Muscle of arm (tissue), 12 donors: ENCODE results near the gene CEACAM20. TPM values are rescaled to one million over a fixed set of nuclear protein-coding genes. Genes with fewer than 3 reads are reported as not detected.
"Not testable (repeated sequence)": the region's sequence is repeated elsewhere in the genome, so short reads cannot be mapped to it uniquely, and the experiment has no call there.

Experiments
- DNase-seq: peaks from one replicate; pipeline ENCODE4 v3.0.0-alpha.2; 2013
- polyA plus RNA-seq, 12 donors: library from polyadenylated mRNA; unstranded; fragments of 120-200 nt; gene quantifications; one replicate each; pipeline ENCODE4 v1.2.1, GENCODE V29; 2013; ENCODE audit not compliant: insufficient read length in 12 of 12

CEACAM20 gene
- polyA plus RNA-seq, 12 donors: not detected

DNA sequence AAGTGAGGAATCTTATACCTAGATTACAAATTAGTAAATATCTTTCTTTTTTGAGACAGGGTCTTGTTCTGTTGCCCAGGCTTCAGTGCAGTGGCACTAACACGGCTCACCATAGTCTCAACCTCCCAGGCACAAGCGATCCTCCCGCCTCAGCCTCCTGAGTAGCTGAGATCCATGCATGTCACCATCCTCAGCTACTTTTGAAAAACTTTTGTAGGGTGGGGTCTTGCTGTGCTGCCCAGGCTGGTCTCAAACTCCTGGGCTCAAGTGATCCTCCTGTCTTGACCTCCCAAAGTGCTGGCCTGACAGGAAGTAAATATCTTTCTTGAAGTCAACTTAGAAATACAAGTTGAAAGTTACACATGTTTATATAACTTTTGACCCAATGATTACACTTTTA, 20.0 kb upstream of the CEACAM20 start:
- DNase-seq: no peak

- no peak for DNase-seq
Measured at GRCh38 chr19:44548736-44549135, 19.3 kb upstream of the CEACAM20 start.

- no peak for DNase-seq
Measured at GRCh38 chr19:44544031-44544430, 14.6 kb upstream of the CEACAM20 start.

DNA sequence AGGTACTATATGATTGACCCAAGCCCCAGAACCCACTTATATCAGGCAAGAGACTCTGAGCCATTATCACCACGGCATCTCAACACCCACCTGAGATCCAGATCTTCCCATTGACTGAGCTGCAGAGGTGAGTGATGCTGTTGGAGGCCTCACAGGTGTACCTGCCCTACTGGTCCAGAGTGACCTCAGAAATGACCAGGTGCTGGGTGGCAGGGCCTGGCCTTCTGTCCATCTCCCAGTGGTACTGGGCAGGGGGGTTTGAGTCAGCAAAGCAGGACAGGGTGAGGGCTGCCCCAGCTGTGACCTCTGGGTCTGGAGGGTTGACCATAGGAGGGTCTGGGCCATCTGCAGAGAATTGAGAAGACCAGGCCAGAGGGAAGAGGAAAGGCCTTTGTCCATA, 13.2 kb upstream of the CEACAM20 start:
- no peak for DNase-seq

DNA sequence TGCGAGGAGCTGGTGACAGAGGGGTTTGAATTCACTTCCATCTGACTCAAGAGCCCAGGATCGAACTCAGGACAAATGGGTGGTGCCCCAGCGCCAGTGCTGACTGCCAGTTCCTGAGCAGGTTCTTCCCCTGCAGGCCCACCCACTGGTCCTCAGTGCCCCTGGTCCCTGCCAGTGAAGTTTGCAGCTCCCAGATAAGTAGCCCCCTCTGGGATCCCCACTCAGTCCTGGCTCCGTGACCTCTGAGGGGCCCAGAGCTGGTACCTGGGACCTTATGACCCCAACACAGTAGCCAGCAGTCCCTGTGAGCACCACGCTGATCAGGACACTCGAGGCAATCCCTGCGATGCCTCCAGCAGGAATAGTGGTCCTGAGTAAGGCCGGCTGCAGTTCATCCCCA, 11.3 kb upstream of the CEACAM20 start:
- DNase-seq: no peak

DNA sequence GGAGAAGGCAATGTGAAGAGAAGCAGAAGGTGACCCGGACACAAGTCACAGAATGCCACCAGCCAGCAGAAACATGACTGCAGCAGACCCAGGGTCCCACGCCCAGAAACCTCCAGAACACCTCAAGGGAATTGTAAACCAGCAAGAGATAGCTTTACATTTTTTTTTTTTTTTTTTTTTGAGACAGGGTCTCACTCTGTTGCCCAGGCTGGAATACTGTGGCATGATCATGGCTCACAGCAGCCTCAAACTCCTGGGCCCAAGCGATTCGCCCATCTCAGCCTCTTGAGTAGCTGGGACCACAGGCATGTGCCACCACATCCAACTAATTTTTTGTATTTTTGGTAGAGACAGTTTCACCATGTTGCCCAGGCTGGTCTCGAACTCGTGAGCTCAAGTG, 10.5 kb upstream of the CEACAM20 start:
- no peak for DNase-seq

DNA sequence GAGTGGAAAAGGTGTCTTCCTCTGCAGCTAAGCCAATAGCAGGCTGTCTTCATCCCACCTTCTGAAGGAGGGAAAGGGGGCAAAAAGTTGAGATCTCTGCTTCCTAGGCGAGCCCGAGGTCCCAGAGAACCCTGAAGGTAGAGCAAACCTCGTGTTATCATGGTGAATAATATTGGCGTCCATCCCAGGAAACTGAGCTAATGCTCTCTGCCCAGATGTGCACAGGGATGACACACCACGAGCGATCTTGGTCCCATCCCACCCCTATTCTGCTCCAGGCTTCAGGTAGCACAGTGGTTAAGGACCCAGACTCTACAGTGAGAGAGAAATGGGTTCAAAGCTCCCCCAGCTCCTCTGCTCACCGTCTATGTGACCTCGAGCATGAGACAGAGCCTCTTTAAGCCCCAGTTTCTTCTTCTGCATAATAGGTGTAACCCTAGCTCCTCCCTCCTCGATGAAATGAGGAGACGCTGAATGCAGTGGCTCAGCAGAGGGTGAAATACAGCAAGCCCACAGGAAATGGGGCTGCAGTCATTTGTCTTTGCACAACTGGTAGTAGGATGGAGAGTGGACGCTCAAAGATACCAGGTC, 9.9 kb upstream of the CEACAM20 start:
- DNase-seq: no peak

- not testable (repeated sequence) for DNase-seq
Measured at GRCh38 chr19:44535361-44535760, 5.9 kb upstream of the CEACAM20 start.

DNA sequence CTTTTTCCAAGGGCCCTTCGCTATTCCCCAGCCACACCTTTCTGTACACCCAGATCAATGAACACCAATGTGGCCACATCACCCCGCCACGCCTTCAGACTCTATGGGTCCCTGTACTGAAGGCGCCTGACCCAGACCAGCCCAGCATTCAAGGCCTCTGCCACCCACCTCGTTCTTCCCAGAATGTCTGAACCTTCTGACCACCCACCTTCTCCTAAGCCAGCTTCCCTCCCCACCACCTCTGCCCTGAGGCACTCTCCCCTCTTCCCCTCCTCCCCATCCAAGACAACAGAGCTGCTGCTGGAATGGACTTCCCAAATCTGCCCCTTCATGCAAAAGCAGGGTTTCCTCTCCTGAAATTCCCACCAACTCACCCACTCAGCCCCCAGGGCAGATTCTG, 3.3 kb upstream of the CEACAM20 start:
- DNase-seq: no peak

DNA sequence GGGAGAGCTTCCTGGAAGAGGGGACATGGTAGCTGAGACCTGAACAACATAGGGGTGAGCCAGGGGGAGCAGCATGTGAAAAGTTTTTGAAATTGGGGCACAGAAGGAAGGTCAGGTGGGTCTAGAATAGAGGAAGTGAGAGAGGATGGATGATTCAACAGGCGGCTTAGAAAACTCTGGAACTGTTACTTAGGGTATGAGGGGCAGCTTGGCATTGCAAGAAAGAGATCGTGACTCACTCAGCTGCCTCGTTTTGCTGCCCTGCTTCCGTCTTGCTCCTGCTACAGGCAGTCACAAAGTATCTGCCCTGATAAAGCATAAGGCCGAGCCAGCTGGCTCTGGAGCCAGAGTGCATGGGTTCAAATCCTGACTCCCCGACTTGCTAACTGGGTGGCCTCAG, 1.3 kb upstream of the CEACAM20 start:
- DNase-seq: no peak

DNA sequence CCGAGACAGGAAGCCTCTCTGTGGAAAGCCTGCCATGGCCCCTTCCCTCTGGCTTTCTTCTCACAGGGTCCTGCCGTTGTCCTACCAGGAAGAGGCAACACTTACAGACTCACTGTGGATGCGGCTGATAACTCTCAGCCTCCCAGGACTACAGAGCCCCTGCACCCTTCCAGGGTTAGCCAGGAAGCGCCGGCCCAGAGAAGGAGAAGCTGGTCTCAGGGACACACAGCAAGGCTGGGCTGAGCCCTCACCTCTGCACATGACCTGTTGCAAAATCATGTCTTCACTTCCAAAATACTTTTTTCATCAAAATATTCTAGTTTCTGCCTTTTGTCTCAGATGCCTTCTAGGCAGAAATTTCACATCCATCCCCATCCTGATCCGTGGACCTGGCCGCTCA, 1.9 kb downstream of the CEACAM20 start:
- DNase-seq: no peak

GRCh38 chr19:44525721-44526430, 3.6 kb downstream of the CEACAM20 start:
- no peak for DNase-seq

- no peak for DNase-seq
Measured at GRCh38 chr19:44521370-44521769, 8.1 kb downstream of the CEACAM20 start.

- DNase-seq: no peak
Measured at GRCh38 chr19:44517146-44517545, 12.3 kb downstream of the CEACAM20 start.

DNA sequence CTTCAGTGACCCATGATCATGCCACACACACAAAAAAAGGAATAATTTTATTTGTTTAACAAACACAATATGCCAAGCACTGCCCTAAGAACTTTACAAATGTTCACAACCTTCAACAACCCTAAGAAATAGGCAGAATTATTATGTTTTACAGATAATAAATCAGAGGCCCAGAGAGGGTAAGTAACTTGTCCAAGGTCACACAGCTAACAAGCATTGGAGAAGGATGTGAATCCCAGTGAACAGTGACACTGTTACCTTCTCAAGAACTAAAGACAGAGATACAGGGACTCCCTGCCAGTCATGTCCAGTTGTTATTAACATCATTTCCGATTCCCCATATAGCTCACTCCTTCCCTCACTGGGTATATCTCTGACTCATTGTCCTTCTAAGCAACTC, 13.6 kb downstream of the CEACAM20 start:
- no peak for DNase-seq

- DNase-seq: no peak
Measured at GRCh38 chr19:44515031-44515430, 14.4 kb downstream of the CEACAM20 start.

- DNase-seq: no peak
Measured at GRCh38 chr19:44512326-44513298, 16.9 kb downstream of the CEACAM20 start.

- DNase-seq: no peak
Measured at GRCh38 chr19:44509478-44509877, 20.0 kb downstream of the CEACAM20 start.

GRCh38 chr19:44499962-44500949, 29.2 kb downstream of the CEACAM20 start, which contains the start of gene ZNF180:
Gene ZNF180, minus strand, starts transcription at chr19:44500522. Its CDS starts 3,188 bp downstream, at chr19:44497334.
- DNase-seq: peak; percentile 98

- no peak for DNase-seq
Measured at GRCh38 chr19:44499559-44499958, 29.9 kb downstream of the CEACAM20 start.

GRCh38 chr19:44498988-44499387, 30.5 kb downstream of the CEACAM20 start:
- no peak for DNase-seq
